Measurements from ENCODE around the gene IGFBP2. TPM values are rescaled to one million over a fixed set of nuclear protein-coding genes. Genes with fewer than 3 reads are reported as not detected.

Gene IGFBP2
- total RNA-seq (2012; rRNA removed): 5.8 and 45.4 TPM in 2 replicates

DNA sequence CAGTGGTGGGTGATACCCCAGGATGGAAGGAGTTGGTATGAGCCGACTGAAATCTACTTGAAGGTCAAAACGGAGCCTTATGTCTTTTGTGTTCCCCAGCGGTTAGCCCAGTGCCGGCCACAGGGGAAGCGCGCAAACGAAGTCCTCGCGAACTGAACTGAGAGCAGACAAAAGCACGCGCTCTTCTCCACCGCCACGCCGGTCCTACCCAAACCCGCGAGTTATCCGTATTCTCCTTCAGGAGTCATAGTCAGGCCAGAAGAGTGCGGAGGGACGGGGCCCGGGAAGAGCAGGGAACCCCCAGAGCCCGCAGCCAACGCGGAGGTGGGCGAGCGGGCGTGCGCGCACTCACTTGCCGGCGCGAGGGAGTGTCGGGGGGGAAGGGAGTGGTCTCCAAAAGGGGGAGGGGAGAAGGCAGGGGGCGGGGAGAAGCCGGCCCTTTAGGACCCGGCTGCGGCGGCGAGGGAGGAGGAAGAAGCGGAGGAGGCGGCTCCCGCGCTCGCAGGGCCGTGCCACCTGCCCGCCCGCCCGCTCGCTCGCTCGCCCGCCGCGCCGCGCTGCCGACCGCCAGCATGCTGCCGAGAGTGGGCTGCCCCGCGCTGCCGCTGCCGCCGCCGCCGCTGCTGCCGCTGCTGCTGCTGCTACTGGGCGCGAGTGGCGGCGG lies at the start of gene IGFBP2:
Gene IGFBP2 (plus strand): TSS at position 469 of the 664 bp plus-strand sequence. CDS start 104 bp downstream, at position 573.
- peak within 1 kb of the TSS; percentile 79 for H3K9ac ChIP-seq (ENCODE audit: low read depth, low read length)
- peak within 1 kb of the TSS; percentile 89 for H3K4me2 ChIP-seq (ENCODE audit: low read length)
- peaks cover 29% of the 10 kb centered on the region for H3K27me3 ChIP-seq (ENCODE audit: control insufficient read depth, insufficient read depth, low read length)
- H3K4me3 ChIP-seq (ENCODE audit: low read length): peak within 1 kb of the TSS; percentile 81
- no peaks in the 10 kb centered on the region for H3K36me3 ChIP-seq (ENCODE audit: insufficient read depth, low read length)
- no peaks in the 10 kb centered on the region for H3K9me3 ChIP-seq (replicated peaks; ENCODE audit: low read length)
- H3K4me1 ChIP-seq (ENCODE audit: control insufficient read depth, insufficient read depth, low read length): peaks cover 34% of the 10 kb centered on the region

DNA sequence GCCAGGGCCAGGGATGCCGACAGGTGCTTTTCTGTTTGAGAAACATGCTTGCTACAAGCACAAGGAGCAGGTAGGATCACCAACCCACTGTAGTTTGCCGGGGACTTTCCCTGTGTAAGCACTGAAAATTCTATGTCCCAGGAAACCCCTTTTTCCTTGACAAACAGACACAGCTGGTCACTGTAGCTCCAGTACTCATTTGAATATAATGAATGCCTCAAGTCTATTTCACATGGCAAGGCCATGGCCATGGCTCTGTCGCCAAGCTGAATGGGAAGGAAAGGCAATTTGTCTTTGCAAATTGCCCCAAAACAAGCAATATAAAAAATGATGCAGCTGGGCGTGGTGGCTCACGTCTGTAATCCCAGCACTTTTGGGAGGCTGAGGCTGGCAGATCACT lies 49.6 kb upstream of the IGFBP2 start:
- H3K4me3 ChIP-seq (ENCODE audit: low read length): no peak overlapping the region
- H3K36me3 ChIP-seq (ENCODE audit: insufficient read depth, low read length): no peaks in the 10 kb centered on the region
- H3K4me2 ChIP-seq (ENCODE audit: low read length): no peak overlapping the region
- no peak overlapping the region for H3K9ac ChIP-seq (ENCODE audit: low read depth, low read length)
- no peaks in the 10 kb centered on the region for H3K9me3 ChIP-seq (replicated peaks; ENCODE audit: low read length)
- H3K27me3 ChIP-seq (ENCODE audit: control insufficient read depth, insufficient read depth, low read length): peaks cover 25% of the 10 kb centered on the region
- H3K4me1 ChIP-seq (ENCODE audit: control insufficient read depth, insufficient read depth, low read length): peaks cover 6% of the 10 kb centered on the region

GRCh38 chr2:216584112-216584511 lies 49.1 kb upstream of the IGFBP2 start:
- H3K27me3 ChIP-seq (ENCODE audit: control insufficient read depth, insufficient read depth, low read length): peaks cover 25% of the 10 kb centered on the region
- no peaks in the 10 kb centered on the region for H3K9me3 ChIP-seq (replicated peaks; ENCODE audit: low read length)
- H3K4me3 ChIP-seq (ENCODE audit: low read length): no peak overlapping the region
- no peak overlapping the region for H3K9ac ChIP-seq (ENCODE audit: low read depth, low read length)
- H3K4me2 ChIP-seq (ENCODE audit: low read length): no peak overlapping the region
- H3K36me3 ChIP-seq (ENCODE audit: insufficient read depth, low read length): no peaks in the 10 kb centered on the region
- peaks cover 2% of the 10 kb centered on the region for H3K4me1 ChIP-seq (ENCODE audit: control insufficient read depth, insufficient read depth, low read length)

- Histone ChIP-seq H3K9ac (ENCODE audit: low read depth, low read length) (no peak overlapping the region), H3K4me1 (ENCODE audit: control insufficient read depth, insufficient read depth, low read length) (peaks cover 7% of the 10 kb centered on the region), H3K36me3 (ENCODE audit: insufficient read depth, low read length) (no peaks in the 10 kb centered on the region), H3K4me3 (ENCODE audit: low read length) (no peak overlapping the region), H3K4me2 (ENCODE audit: low read length) (no peak overlapping the region), H3K9me3 (replicated peaks; ENCODE audit: low read length) (no peaks in the 10 kb centered on the region), H3K27me3 (ENCODE audit: control insufficient read depth, insufficient read depth, low read length) (peaks cover 25% of the 10 kb centered on the region)
Observed at GRCh38 chr2:216585441-216585840, 47.8 kb upstream of the IGFBP2 start.

- no peak overlapping the region for H3K4me2 ChIP-seq (ENCODE audit: low read length)
Observed at GRCh38 chr2:216588861-216589710, 44.1 kb upstream of the IGFBP2 start.

GRCh38 chr2:216589791-216590190 lies 43.4 kb upstream of the IGFBP2 start:
- Histone ChIP-seq H3K9me3 (replicated peaks; ENCODE audit: low read length) (no peaks in the 10 kb centered on the region), H3K9ac (ENCODE audit: low read depth, low read length) (no peak overlapping the region), H3K36me3 (ENCODE audit: insufficient read depth, low read length) (no peaks in the 10 kb centered on the region), H3K27me3 (ENCODE audit: control insufficient read depth, insufficient read depth, low read length) (peaks cover 5% of the 10 kb centered on the region), H3K4me3 (ENCODE audit: low read length) (no peak overlapping the region), H3K4me2 (ENCODE audit: low read length) (no peak overlapping the region), H3K4me1 (ENCODE audit: control insufficient read depth, insufficient read depth, low read length) (peaks cover 11% of the 10 kb centered on the region)

More at GRCh38 chr2:216588861-216589710, 44.1 kb upstream of the IGFBP2 start:
- no peak overlapping the region for H3K4me3 ChIP-seq (ENCODE audit: low read length)
- H3K4me1 ChIP-seq (ENCODE audit: control insufficient read depth, insufficient read depth, low read length): peaks cover 11% of the 10 kb centered on the region
- peaks cover 12% of the 10 kb centered on the region for H3K27me3 ChIP-seq (ENCODE audit: control insufficient read depth, insufficient read depth, low read length)
- no peak overlapping the region for H3K9ac ChIP-seq (ENCODE audit: low read depth, low read length)
- H3K9me3 ChIP-seq (replicated peaks; ENCODE audit: low read length): no peaks in the 10 kb centered on the region
- H3K36me3 ChIP-seq (ENCODE audit: insufficient read depth, low read length): no peaks in the 10 kb centered on the region

DNA sequence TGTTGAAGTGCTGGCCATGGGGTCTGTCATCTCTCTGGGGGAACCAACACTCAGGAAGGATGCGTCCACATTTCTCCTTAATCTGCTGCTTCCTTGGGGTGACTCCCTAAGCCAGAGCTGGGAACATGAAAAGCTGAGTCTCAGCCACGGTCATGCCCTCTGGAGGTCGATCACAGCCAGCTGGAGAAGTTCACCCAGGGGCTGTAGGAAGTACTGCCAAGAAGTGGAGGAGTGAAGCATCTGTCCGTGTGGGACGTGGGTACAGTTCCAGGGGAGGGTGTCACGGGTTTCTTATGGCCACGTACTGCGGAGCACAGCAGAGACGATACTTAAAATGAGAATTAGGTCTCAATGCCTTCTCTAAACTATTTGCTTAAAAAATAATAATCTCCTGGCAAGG lies 42.4 kb upstream of the IGFBP2 start:
- H3K9me3 ChIP-seq (replicated peaks; ENCODE audit: low read length): no peaks in the 10 kb centered on the region
- H3K4me3 ChIP-seq (ENCODE audit: low read length): no peak overlapping the region

GRCh38 chr2:216591480-216591879 lies 41.7 kb upstream of the IGFBP2 start:
- Histone ChIP-seq H3K4me2 (ENCODE audit: low read length) (no peak overlapping the region), H3K27me3 (ENCODE audit: control insufficient read depth, insufficient read depth, low read length) (no peaks in the 10 kb centered on the region), H3K4me3 (ENCODE audit: low read length) (no peak overlapping the region), H3K9ac (ENCODE audit: low read depth, low read length) (no peak overlapping the region), H3K9me3 (replicated peaks; ENCODE audit: low read length) (no peaks in the 10 kb centered on the region), H3K4me1 (ENCODE audit: control insufficient read depth, insufficient read depth, low read length) (peaks cover 17% of the 10 kb centered on the region), H3K36me3 (ENCODE audit: insufficient read depth, low read length) (no peaks in the 10 kb centered on the region)

More for the DNA sequence above, 42.4 kb upstream of the IGFBP2 start:
- H3K27me3 ChIP-seq (ENCODE audit: control insufficient read depth, insufficient read depth, low read length): no peaks in the 10 kb centered on the region
- H3K36me3 ChIP-seq (ENCODE audit: insufficient read depth, low read length): no peaks in the 10 kb centered on the region
- peaks cover 11% of the 10 kb centered on the region for H3K4me1 ChIP-seq (ENCODE audit: control insufficient read depth, insufficient read depth, low read length)
- H3K9ac ChIP-seq (ENCODE audit: low read depth, low read length): no peak overlapping the region
- peak overlapping the region; percentile 12 for H3K4me2 ChIP-seq (ENCODE audit: low read length)

GRCh38 chr2:216594081-216594480 lies 39.1 kb upstream of the IGFBP2 start:
- Histone ChIP-seq H3K9me3 (replicated peaks; ENCODE audit: low read length) (no peaks in the 10 kb centered on the region), H3K4me3 (ENCODE audit: low read length) (no peak overlapping the region), H3K4me2 (ENCODE audit: low read length) (no peak overlapping the region), H3K4me1 (ENCODE audit: control insufficient read depth, insufficient read depth, low read length) (peaks cover 28% of the 10 kb centered on the region), H3K27me3 (ENCODE audit: control insufficient read depth, insufficient read depth, low read length) (no peaks in the 10 kb centered on the region), H3K36me3 (ENCODE audit: insufficient read depth, low read length) (no peaks in the 10 kb centered on the region), H3K9ac (ENCODE audit: low read depth, low read length) (no peak overlapping the region)

- Histone ChIP-seq H3K27me3 (ENCODE audit: control insufficient read depth, insufficient read depth, low read length) (no peaks in the 10 kb centered on the region), H3K4me1 (ENCODE audit: control insufficient read depth, insufficient read depth, low read length) (peaks cover 18% of the 10 kb centered on the region), H3K9ac (ENCODE audit: low read depth, low read length) (no peak overlapping the region), H3K4me3 (ENCODE audit: low read length) (no peak overlapping the region), H3K9me3 (replicated peaks; ENCODE audit: low read length) (no peaks in the 10 kb centered on the region), H3K4me2 (ENCODE audit: low read length) (peak overlapping the region; percentile 55), H3K36me3 (ENCODE audit: insufficient read depth, low read length) (no peaks in the 10 kb centered on the region)
Observed at GRCh38 chr2:216596236-216596979, 36.8 kb upstream of the IGFBP2 start.

GRCh38 chr2:216596980-216597509 lies 36.2 kb upstream of the IGFBP2 start:
- Histone ChIP-seq H3K9ac (ENCODE audit: low read depth, low read length) (no peak overlapping the region), H3K4me3 (ENCODE audit: low read length) (no peak overlapping the region), H3K9me3 (replicated peaks; ENCODE audit: low read length) (no peaks in the 10 kb centered on the region), H3K4me2 (ENCODE audit: low read length) (peak overlapping the region; percentile 55), H3K36me3 (ENCODE audit: insufficient read depth, low read length) (no peaks in the 10 kb centered on the region), H3K4me1 (ENCODE audit: control insufficient read depth, insufficient read depth, low read length) (peaks cover 18% of the 10 kb centered on the region), H3K27me3 (ENCODE audit: control insufficient read depth, insufficient read depth, low read length) (peaks cover 5% of the 10 kb centered on the region)
